GOT3 (cell line): ENCODE measurements around the gene LINGO4.

Experiments used
- DNase-seq: peaks from one replicate; lab custom pipeline; 2025; ENCODE audit warnings: mixed read lengths; lab: John Stamatoyannopoulos, UW

LINGO4 gene

DNA sequence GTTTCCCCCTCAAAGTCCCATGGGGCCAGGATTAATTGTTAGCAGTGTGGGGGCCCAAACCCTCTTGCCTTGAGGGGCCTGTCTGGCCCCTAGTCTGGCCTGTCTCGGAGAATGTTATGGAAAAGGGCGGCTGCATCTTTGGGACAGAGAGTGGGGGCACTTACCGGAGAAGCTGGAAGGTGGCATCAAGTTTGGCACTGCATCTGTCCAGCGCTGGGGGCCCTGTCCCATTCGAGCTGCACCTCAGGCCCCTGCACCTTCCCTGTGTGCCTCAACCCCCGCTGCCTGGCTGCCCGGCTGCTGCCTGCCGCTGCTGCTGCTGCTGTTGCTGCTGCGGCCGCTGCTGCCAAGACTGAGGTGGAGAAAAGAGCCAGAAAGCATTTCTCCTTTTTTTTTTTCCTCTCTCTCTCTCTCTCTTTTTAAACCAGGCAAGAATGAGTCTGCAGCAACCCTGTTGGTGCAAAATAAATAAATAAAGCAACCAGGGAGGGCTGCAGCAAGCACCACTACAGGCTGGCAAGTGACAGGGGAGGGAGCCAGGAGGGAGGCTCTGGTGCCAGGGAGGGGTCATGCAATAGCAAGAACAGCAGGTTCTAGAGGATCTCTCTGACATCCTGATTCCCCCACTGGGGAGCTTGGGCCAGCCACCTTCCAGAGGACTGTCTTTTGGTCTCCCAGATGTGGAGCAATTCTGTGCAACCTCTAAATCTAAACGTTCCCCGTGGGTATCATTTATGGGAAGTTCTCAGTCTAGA, at the start of gene LINGO4:
TSS of gene LINGO4 (minus strand) at position 354 of the 755 bp plus-strand sequence. CDS start 2,715 bp downstream, outside the sequence.
- no peak for DNase-seq

- DNase-seq: no peak
Measured at GRCh38 chr1:151854658-151855057, 49.4 kb upstream of the LINGO4 start.

DNA sequence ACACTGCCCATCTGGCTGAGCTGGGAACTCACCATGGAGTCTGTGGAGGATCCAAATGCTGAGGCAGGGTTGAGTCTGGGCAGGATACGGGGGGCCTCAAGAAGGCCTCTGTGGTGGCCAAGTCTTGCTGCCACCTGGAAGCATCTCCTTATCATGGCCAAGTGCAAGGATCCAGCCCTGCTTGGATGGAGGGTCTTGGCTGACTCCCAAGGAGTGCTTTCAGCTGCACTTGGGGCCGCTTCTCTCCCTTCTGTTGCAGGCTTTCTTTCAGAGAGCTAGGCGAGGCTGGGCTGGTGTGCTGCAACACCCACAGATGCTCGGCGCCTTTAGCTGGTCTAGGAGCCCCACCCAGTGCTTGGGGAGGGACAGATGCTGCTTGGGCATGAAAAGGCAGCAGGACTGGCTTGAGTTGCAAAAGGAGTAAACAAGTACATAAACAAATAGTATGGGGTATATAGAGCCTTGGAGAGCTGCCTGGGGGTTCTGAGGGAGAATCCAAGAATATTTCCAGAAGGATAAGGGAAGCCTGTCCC, 48.3 kb upstream of the LINGO4 start, which contains the start of gene THEM5:
TSS of gene THEM5 (minus strand) at position 302 of the 533 bp plus-strand sequence. CDS start at position 155, 147 bp downstream.
- no peak for DNase-seq

GRCh38 chr1:151852733-151853132, 47.5 kb upstream of the LINGO4 start:
- no peak for DNase-seq

DNA sequence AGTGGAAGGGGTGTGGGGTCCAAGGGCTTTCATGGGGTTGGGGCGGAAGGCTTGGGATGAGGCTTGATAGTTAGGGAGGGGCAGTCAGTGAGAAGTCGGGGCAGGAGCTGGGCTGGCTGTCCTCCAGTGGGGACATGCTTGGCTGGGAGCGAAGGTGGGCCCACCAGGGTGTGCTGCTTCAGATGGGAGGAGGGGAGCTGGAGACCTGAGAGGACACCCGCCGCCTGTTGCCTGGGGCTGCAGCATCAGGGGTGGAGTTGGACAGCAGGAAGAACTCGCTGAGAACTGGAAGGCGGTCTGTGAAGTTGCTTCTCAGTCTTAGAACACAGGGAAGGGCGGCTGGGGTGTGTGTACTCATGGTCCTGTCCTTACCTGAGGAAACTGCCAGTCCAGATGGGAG, 46.7 kb upstream of the LINGO4 start:
- no peak for DNase-seq

GRCh38 chr1:151849871-151850270, 44.7 kb upstream of the LINGO4 start:
- DNase-seq: no peak

DNA sequence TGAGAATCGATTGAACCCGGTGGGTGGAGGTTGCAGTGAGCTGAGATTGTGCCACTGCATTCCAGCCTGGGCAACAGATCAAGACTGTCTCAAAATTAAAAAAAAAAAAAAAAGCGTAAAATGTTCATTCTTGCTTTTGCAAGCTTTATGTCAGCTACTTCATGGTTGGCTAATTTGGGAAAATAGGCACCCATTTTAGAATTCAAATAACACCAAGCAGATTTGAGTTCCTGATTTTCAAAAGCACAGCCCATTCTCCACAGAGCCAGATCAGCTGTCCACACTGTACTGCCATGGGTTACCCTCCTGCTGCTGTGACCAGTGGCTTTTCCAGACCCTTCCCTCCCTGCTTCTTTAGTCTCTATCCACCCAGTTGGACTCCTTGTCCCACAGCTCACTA, 43.9 kb upstream of the LINGO4 start:
- no peak for DNase-seq

DNA sequence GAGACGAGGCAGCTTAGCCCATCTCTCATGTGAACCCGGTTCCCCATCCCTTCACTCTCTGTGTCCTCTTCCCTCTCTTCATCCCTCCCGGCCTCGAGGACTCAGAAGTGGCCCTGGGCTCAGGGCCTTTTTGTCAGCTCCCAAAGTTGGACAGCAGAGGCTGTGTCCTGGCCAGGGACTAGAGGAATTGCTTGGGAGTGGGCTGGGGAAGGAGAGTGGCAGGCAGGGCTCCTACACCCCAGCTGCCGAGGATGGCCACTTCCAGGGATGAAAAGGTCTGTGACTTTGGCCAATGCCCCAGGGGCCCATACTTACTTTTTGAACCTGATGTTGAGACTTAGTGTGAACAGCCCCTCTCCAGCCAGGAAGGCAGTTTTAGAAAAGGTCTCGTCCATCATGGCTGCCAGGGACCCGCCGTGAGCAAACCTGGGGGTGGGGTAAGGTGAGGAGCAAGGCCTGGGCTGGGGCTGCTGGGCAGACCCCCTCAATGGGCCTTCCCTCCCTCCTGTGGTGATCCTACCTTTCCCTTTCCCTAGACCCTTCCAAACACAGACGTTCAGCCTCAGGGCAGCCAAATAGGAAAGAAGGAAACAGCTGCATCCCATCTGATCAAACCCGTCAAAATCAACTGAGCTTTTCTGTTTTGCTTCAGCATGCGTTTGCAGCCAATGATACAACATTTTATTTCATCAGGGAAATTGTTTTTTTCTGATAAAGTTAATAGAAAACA, 42.8 kb upstream of the LINGO4 start:
- DNase-seq: no peak

- DNase-seq: no peak
Measured at GRCh38 chr1:151846686-151847237, 41.5 kb upstream of the LINGO4 start.

- no peak for DNase-seq
Measured at GRCh38 chr1:151846062-151846568, 40.9 kb upstream of the LINGO4 start.

- DNase-seq: no peak
Measured at GRCh38 chr1:151843398-151843797, 38.2 kb upstream of the LINGO4 start.

- DNase-seq: no peak
Measured at GRCh38 chr1:151841141-151841540, 35.9 kb upstream of the LINGO4 start.

GRCh38 chr1:151840421-151840820, 35.2 kb upstream of the LINGO4 start:
- no peak for DNase-seq

DNA sequence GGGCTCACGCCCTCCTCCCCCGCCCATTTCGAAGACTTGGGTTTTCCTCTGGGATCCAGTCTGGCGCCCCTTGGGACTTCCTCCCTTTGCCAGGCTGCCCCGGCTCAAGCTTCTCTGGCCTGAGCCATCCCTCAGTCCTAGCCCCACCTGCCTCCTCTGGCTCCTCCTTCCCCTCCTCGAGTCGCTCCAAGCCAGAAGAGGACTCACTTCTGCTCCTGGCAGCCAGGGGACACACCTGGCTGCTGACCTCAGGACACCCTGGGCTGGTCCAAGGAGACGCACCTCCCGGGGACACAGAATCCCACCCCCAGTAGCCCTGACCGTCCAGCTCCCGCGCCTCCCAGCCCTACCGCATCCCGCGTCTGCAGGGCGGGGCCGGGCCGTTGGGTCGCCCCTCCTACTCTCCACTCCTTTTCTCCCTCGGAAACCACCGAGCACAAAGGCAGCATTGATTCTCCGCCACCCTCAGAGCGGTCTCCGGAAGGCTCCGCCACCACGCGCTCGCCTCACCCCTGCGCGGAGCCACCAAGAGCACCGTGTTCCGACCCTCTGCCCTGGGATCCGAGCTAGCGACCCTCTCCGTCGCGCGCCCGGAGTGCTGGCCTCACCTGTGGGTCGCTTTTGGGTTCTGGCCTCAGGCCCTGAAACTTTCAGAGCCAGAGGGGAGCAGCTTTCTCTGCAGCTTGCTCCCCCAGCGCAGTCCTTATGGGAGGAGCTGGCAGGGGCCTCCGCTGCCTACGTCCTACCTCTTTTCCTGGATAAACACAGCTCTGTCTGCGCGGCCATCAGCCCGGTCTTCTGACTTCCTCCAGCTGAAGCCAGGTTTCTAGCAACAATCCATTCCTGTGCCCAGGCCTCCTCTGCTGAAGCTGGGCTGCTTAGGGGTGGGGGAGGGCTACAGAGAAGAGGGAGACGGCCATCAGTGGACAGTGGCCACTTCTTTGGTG, 34.5 kb upstream of the LINGO4 start, which contains the start of gene C2CD4D:
TSS of gene C2CD4D (minus strand) at position 364 of the 947 bp plus-strand sequence. CDS start 831 bp downstream, outside the sequence.
- DNase-seq: no peak

DNA sequence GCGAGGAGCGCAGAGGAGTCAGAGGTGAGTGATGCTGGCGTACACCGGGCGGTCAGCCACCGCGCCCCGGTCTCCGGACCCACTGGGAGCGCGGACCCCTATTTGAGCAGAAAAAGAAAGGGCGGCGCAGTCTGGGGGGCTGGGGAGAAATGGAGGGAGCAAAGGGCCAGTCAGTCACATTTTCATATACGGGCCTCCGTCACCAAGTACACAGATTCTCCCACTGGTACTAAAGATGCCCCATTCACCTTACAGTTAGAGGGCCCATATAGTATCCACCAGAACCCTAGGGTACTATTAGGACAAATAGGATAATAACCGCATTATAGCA, 33.8 kb upstream of the LINGO4 start:
- no peak for DNase-seq

DNA sequence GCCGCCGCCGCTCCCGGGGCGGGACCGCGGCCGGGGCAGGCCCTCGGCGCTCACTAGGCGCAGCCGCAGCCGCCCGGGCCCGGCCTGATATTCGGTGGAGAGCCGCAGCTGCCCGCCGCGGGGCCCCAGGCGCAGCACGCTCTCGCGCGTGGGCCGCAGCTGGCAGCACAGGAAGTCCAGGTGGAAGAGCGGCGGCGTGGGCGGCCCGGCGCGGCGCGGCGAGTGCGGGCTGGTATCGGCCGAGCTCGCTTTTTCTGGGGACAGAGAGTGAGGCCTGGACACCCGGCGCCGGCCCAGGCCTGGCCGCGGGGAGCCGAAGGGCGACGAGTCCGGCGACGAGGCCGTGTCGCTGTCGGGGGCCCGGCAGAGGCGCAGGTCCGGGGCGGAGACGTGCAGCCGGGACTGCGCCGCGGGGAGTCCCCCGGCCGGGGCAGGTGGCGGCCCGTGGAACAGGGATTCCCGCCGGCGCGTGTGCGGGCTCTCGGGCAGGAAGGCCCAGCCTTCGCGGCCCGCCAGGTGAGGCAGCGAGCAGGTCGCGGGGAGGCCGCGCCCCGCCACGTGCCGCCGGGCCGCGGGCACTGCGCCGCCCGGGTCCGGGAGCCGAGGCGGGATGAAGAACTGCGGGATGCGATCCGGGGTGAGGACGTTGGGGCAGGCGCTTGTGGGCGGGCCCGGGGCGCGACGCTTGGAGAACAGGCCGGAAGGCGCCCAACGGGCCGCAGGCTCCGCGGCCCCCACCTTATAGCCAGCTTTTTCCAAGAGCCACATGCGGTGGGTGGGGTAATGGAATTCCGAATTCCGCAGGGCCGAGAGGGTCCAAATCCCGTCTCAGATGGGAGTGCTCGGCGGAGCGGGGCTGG, 33.2 kb upstream of the LINGO4 start:
- no peak for DNase-seq

- DNase-seq: no peak
Measured at GRCh38 chr1:151837884-151838221, 32.6 kb upstream of the LINGO4 start.

- no peak for DNase-seq
Measured at GRCh38 chr1:151837197-151837596, 32.0 kb upstream of the LINGO4 start.

- DNase-seq: no peak
Measured at GRCh38 chr1:151835596-151835995, 30.4 kb upstream of the LINGO4 start.

- DNase-seq: no peak
Measured at GRCh38 chr1:151834239-151834638, 29.0 kb upstream of the LINGO4 start.
